Gastroesophageal sphincter (tissue), 4 donors: ENCODE measurements around the gene PRR15L. TPM values are rescaled to one million over a fixed set of nuclear protein-coding genes. Genes with fewer than 3 reads are reported as not detected.
A peak's percentile ranks its signal among the peaks of the same experiment; 100 is the strongest.
"Not testable (repeated sequence)": the region's sequence is repeated elsewhere in the genome, so short reads cannot be mapped to it uniquely, and the experiment has no call there.

Source experiments
- ATAC-seq: fragments of 150-250 bp; one replicate; pipeline ENCODE4 v1.9.1; 2016; ENCODE audit warnings: mild to moderate bottlenecking, moderate library complexity
- H3K27ac ChIP-seq, 4 donors: fragments of 200-600 bp; sonication (generic) in 3 of 4; 1 replicate in 3 of 4; 2 replicates in 1 of 4; pipeline ENCODE4 v1.5.1; 2016 to 2019
- H3K27me3 ChIP-seq: fragments of 200-600 bp; sonication (generic); one replicate; pipeline ENCODE4 v1.5.1; 2019
- H3K36me3 ChIP-seq, 2 donors: fragments of 200-600 bp; sonication (generic); one replicate each; pipeline ENCODE4 v1.5.1; 2019; ENCODE audit warnings: control low read depth in 1 of 2
- H3K4me1 ChIP-seq, 3 donors: fragments of 200-600 bp; sonication (generic); 1 replicate in 2 of 3; 2 replicates in 1 of 3; pipeline ENCODE4 v1.5.1; 2016 to 2019; ENCODE audit warnings: control low read depth in 2 of 3
- H3K4me3 ChIP-seq, 2 donors: fragments of 200-600 bp; sonication (generic); one replicate each; pipeline ENCODE4 v1.5.1; 2019; ENCODE audit warnings: mild to moderate bottlenecking in 1 of 2, moderate library complexity in 1 of 2
- H3K9me3 ChIP-seq, 3 donors: fragments of 200-600 bp; sonication (generic); one replicate each; pipeline ENCODE4 v1.5.1; 2017 to 2019; ENCODE audit warnings: control low read depth in 2 of 3
- EP300 ChIP-seq: sonication (generic); formaldehyde crosslinking; IDR thresholded peaks from one replicate; pipeline ENCODE4 v1.6.1; 2017; ENCODE audit warnings: antibody characterized with exemption, mild to moderate bottlenecking
- POLR2A ChIP-seq, 2 donors: fragments of 450-650 bp; IDR thresholded peaks; one replicate each; pipeline ENCODE4 v1.6.1; 2017; ENCODE audit warnings: antibody characterized with exemption in 2 of 2, mild to moderate bottlenecking in 2 of 2, moderate library complexity in 1 of 2
- POLR2AphosphoS5 ChIP-seq: sonication (generic); formaldehyde crosslinking; IDR thresholded peaks from one replicate; pipeline ENCODE4 v1.6.1; 2017; ENCODE audit warnings: antibody characterized with exemption
- WGBS, 2 donors: methylation state at CpG; one replicate each; pipeline ENCODE4 v1.1.5; 2018; ENCODE audit warnings: low coverage in 1 of 2; 5-methylcytosine and 5-hydroxymethylcytosine counted together
- total RNA-seq, 4 donors: library from RNA; depleted of rRNA; stranded (reverse); fragments of >200 nt; gene quantifications; one replicate each; pipeline ENCODE4 v1.1.0, GENCODE V29; 2016
- TF ChIP-seq, protein P1 (sequence below), 4 experiments: fragments of 200-600 bp in 2 of 4; fragments of 450-650 bp in 2 of 4; sonication (generic) in 1 of 4; IDR thresholded peaks; one replicate each; pipeline ENCODE4 v1.5.1; 2017 to 2019; ENCODE audit warnings: antibody characterized with exemption in 4 of 4, mild to moderate bottlenecking in 2 of 4, moderate library complexity in 2 of 4

The PRR15L gene
- total RNA-seq, 4 donors from 2014 or later = 0.19 to 3.5 TPM; not detected in 2

DNA sequence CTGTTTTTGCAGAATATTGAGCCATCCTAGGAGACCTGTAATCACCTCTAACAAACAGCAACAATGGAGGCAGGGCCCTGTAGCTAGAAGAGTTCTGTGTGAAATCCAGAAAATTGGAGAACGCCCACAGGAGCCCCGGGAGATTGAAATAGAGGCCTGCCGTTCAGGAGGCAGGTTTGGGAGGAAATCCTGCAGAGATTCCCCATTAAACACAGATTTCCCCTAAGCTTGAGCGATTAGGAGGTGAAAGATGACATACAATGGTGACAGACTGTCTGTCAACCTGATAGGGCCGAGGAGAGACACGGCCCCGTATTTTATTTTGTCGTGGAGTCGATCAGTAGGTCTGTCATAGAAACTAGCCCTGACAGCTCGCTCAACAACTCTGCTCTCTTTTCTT, 31.5 kb upstream of the PRR15L start:
- Histone ChIP-seq H3K36me3 (no peaks in the 10 kb centered on the region), H3K4me3 (no peak overlapping the region), H3K4me1 (peaks cover 0 to 14% (median 8%) of the 10 kb centered on the region in 3 donors), H3K27ac (no peak overlapping the region), H3K9me3 (no peaks in the 10 kb centered on the region), H3K27me3 (no peaks in the 10 kb centered on the region)
- WGBS, 2 donors = 69 to 83% methylated on average over 9 to 10 of the region's 10 CpGs
- no peak for ATAC-seq
- TF ChIP-seq, protein P1, sequence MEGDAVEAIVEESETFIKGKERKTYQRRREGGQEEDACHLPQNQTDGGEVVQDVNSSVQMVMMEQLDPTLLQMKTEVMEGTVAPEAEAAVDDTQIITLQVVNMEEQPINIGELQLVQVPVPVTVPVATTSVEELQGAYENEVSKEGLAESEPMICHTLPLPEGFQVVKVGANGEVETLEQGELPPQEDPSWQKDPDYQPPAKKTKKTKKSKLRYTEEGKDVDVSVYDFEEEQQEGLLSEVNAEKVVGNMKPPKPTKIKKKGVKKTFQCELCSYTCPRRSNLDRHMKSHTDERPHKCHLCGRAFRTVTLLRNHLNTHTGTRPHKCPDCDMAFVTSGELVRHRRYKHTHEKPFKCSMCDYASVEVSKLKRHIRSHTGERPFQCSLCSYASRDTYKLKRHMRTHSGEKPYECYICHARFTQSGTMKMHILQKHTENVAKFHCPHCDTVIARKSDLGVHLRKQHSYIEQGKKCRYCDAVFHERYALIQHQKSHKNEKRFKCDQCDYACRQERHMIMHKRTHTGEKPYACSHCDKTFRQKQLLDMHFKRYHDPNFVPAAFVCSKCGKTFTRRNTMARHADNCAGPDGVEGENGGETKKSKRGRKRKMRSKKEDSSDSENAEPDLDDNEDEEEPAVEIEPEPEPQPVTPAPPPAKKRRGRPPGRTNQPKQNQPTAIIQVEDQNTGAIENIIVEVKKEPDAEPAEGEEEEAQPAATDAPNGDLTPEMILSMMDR (IDR thresholded peaks at IDR 0.05) = no peak
- TF ChIP-seq EP300 (no peak), POLR2AphosphoS5 (no peak), POLR2A (IDR thresholded peaks at IDR 0.05) (no peak)

DNA sequence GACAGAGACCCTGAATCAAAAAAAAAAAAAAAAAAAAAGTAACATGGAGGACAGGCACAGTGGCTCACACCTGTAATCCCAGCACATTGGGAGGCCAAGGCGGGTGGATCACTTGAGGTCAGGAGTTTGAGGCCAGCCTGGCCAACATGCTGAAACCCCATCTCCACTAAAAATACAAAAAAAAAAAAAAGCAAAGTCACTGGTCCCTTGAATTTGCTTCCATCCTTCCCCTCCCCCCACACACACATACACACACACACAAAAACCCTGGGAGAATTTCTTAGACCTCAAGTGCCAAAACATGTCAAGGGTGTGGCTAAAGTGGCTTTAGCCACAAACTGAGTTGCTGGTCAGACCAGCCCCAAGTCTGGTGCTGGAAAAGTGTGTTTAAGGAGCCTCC, 30.8 kb upstream of the PRR15L start:
- 100% methylated on average over 1 of the region's 1 CpG for WGBS, 2 donors

DNA sequence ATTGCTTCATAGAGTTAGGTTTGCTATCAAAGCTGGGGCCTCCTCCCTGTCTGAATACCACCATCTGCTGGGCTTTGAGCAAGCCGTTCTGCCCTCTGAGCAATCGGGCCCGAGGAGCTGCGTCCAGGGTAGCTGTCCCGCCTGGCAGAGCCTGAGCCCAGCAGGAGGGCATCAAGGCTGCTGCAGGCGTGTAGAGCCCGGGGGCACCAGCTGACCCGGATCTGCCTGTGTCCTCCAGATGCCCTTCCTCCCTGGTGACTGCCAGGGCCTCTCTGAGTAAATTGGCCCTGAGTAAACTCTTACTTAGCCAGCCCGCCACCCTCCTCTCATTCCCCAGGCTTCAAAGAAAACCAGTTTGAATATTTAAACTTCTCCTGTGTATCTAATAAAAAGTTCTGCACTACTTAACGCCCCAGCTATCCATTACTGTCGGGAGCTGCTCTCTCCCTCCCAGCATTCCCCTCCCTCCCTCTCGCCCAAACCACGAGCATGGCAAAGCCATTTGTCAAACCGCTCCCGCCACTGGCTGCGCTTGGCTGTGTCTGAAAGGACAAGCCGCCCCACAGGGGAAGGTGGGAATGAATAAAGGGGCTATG, 29.7 kb upstream of the PRR15L start:
- peak; percentile 43 for ATAC-seq
- Histone ChIP-seq H3K27ac (peak overlapping the region in 3 of 4 donors; percentile 64 to 75 (median 65)), H3K4me1 (peaks cover 0 to 21% (median 8%) of the 10 kb centered on the region in 3 donors), H3K4me3 (no peak overlapping the region), H3K9me3 (no peaks in the 10 kb centered on the region), H3K27me3 (no peaks in the 10 kb centered on the region), H3K36me3 (peaks cover 0 to 15% of the 10 kb centered on the region in 2 donors)
- TF ChIP-seq POLR2AphosphoS5 (no peak), EP300 (no peak), POLR2A (IDR thresholded peaks at IDR 0.05) (no peak)
- TF ChIP-seq, protein P1 (IDR thresholded peaks at IDR 0.05) = no peak
- 20 to 34% methylated on average over 4 to 13 of the region's 17 CpGs for WGBS, 2 donors

More for the DNA sequence above, 30.8 kb upstream of the PRR15L start:
- H3K4me3 ChIP-seq, ATAC-seq, H3K9me3 ChIP-seq, H3K36me3 ChIP-seq, H3K27me3 ChIP-seq, H3K27ac ChIP-seq: not testable (repeated sequence)
- H3K4me1 ChIP-seq = peaks cover 0 to 14% (median 8%) of the 10 kb centered on the region in 3 donors

DNA sequence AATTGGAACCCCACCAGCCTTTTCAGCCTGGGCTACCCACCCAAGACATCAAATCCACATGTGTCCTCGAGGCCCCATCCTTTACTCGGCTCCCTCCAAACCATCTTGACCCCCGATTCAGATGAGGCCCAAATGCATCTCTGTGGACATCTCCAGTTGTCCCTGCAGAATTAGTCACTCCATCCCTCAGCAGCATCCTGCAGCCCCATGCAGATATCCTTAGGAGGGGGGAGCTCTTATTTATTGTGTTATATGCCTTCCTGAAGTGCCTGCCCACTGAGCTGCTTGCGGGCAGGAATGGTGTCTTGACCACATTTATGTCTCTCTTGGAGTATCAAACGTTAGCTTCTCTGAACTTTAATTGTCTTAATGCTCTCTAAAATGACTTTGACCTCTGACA, 28.8 kb upstream of the PRR15L start:
- no peaks in the 10 kb centered on the region for H3K27me3 ChIP-seq
- ATAC-seq = no peak
- 57 to 68% methylated on average over 2 to 4 of the region's 5 CpGs for WGBS, 2 donors
- H3K9me3 ChIP-seq = no peaks in the 10 kb centered on the region
- peaks cover 0 to 21% (median 8%) of the 10 kb centered on the region in 3 donors for H3K4me1 ChIP-seq
- H3K36me3 ChIP-seq = peaks cover 0 to 23% of the 10 kb centered on the region in 2 donors
- TF ChIP-seq EP300 (no peak), POLR2AphosphoS5 (no peak), POLR2A (IDR thresholded peaks at IDR 0.05) (no peak)
- TF ChIP-seq, protein P1 (IDR thresholded peaks at IDR 0.05) = no peak
- no peak overlapping the region for H3K4me3 ChIP-seq
- peak overlapping the region in 1 of 4 donors; percentile 65 for H3K27ac ChIP-seq

DNA sequence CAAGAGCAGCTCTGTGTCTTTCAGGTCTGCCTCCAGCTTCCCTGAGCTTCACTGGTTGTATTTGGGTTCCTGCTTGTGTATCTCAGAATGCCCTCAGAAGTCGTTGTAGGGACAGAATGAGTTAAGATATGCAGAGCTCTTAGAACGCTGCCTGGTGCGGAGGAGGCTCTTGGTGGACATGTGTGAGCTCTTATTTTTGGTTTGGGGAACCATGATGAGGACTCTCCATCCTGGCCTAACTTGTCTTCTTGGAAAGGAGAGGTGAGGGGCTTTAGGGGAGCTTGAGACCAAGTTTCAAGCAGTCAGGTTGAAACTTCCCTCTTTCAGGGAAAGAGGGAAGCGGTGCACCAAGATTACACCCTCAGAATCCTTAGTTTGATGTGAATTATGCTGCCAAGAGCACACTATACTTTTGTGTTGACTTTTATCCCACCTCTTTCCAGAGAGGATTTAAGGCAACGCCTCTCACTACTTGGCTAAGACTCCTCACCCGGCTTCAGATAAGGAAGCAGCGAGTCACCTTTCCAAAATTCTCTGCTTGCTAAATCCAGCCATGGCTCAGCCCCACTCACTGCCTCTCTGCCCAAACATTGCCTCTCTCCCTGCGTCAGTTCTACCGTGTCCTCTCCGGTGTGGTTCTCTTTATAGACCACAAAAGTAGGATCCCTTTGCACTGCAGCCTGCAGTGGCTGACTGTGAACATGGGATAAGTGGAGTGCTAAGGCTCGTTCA, 26.0 kb upstream of the PRR15L start:
- no peak overlapping the region for H3K4me3 ChIP-seq
- H3K27ac ChIP-seq = no peak overlapping the region
- TF ChIP-seq, protein P1 (IDR thresholded peaks at IDR 0.05) = no peak
- TF ChIP-seq EP300 (no peak), POLR2A (IDR thresholded peaks at IDR 0.05) (no peak), POLR2AphosphoS5 (no peak)
- ATAC-seq = no peak
- no peaks in the 10 kb centered on the region for H3K9me3 ChIP-seq
- peaks cover 0 to 52% of the 10 kb centered on the region in 2 donors for H3K36me3 ChIP-seq
- H3K4me1 ChIP-seq = peaks cover 0 to 21% (median 8%) of the 10 kb centered on the region in 3 donors
- WGBS, 2 donors = 31 to 65% methylated on average over 5 to 7 of the region's 11 CpGs
- no peaks in the 10 kb centered on the region for H3K27me3 ChIP-seq
